K562 (cell line): Measurements from ENCODE around the gene GOLGB1. TPM values are rescaled to one million over a fixed set of nuclear protein-coding genes. Genes with fewer than 3 reads are reported as not detected.
A peak's percentile ranks its signal among the peaks of the same experiment; 100 is the strongest.

Experiments used
- ATF1 ChIP-seq, 2 experiments: fragments of 450-650 bp in 1 of 2; IDR thresholded peaks; 2 replicates each; pipeline ENCODE4 v1.6.1; 2016; ENCODE audit warnings: missing compliant biosample characterization in 1 of 2, missing genetic modification characterization in 1 of 2
- BACH1 ChIP-seq: fragments of 200-800 bp; sonication (Bioruptor generic); IDR thresholded peaks from 2 replicates; pipeline ENCODE4 v1.6.1; 2016; ENCODE audit warnings: missing genetic modification characterization, missing compliant biosample characterization
- CREB5 ChIP-seq: fragments of 250-450 bp; sonication (Bioruptor Pico); IDR thresholded peaks from 2 replicates; pipeline ENCODE4 v1.5.0; 2020; ENCODE audit warnings: mild to moderate bottlenecking
- MTA1 ChIP-seq: fragments of 450-650 bp; IDR thresholded peaks from 2 replicates; pipeline ENCODE4 v1.6.1; 2017; ENCODE audit warnings: borderline replicate concordance
- MTA2 ChIP-seq: fragments of 450-650 bp; IDR thresholded peaks from 2 replicates; pipeline ENCODE4 v1.6.1; 2016; ENCODE audit warnings: low read depth
- NKRF ChIP-seq: fragments of 450-650 bp; IDR thresholded peaks from 2 replicates; pipeline ENCODE4 v1.6.1; 2016; ENCODE audit warnings: borderline replicate concordance
- NR0B1 ChIP-seq: fragments of 450-650 bp; IDR thresholded peaks from one replicate; pipeline ENCODE4 v1.6.1; 2018; ENCODE audit warnings: mild to moderate bottlenecking, moderate library complexity; ENCODE audit not compliant: partially characterized antibody
- POLR2G ChIP-seq: fragments of 200-400 bp; formaldehyde crosslinking; IDR thresholded peaks from 2 replicates; pipeline ENCODE4 v1.6.1; 2017; ENCODE audit warnings: low read depth, mild to moderate bottlenecking, antibody characterized with exemption, low read length, moderate library complexity
- POLR3A ChIP-seq: IDR thresholded peaks from 2 replicates; pipeline ENCODE4 v1.6.1; 2011; ENCODE audit warnings: borderline replicate concordance, mild to moderate bottlenecking, moderate library complexity; ENCODE audit not compliant: insufficient read length, insufficient read depth; ENCODE audit errors: extremely low read depth
- RB1 ChIP-seq: fragments of 450-650 bp; IDR thresholded peaks from 2 replicates; pipeline ENCODE4 v1.6.1; 2017; ENCODE audit warnings: low read depth, mild to moderate bottlenecking
- RFX5 ChIP-seq: IDR thresholded peaks from 2 replicates; pipeline ENCODE4 v1.6.1; 2011; ENCODE audit warnings: low read depth, mild to moderate bottlenecking, improper control_type of control experiment, low read length
- TAF7 ChIP-seq: fragments of 450-650 bp; IDR thresholded peaks from 2 replicates; pipeline ENCODE4 v1.6.1; 2016; ENCODE audit warnings: missing genetic modification characterization, missing compliant biosample characterization
- TGIF2 ChIP-seq: sonication (generic); formaldehyde crosslinking; IDR thresholded peaks from 2 replicates; pipeline ENCODE4 v1.8.1; 2022; ENCODE audit warnings: mild to moderate bottlenecking, missing genetic modification reagents, moderate library complexity
- THAP7 ChIP-seq: fragments of 250-450 bp; sonication (Bioruptor Pico); IDR thresholded peaks from 2 replicates; pipeline ENCODE4 v1.5.0; 2021
- TRIM24 ChIP-seq, 2 experiments: fragments of 450-650 bp; IDR thresholded peaks; 2 replicates each; pipeline ENCODE4 v1.6.1; 2016
- ZBTB17 ChIP-seq: fragments of 450-650 bp; formaldehyde crosslinking; IDR thresholded peaks from 2 replicates; pipeline ENCODE4 v1.4.0; 2020; ENCODE audit warnings: mild to moderate bottlenecking
- ZFX ChIP-seq: sonication (generic); formaldehyde crosslinking; IDR thresholded peaks from 2 replicates; pipeline ENCODE4 v1.8.0; 2022; ENCODE audit warnings: mild to moderate bottlenecking, missing genetic modification reagents, moderate library complexity
- ZMIZ1 ChIP-seq, 2 experiments: fragments of 150-350 bp in 1 of 2; IDR thresholded peaks; 2 replicates each; pipeline ENCODE4 v1.6.1; 2012 to 2016; ENCODE audit warnings: low read depth in 2 of 2, low read length in 2 of 2, mild to moderate bottlenecking in 1 of 2, moderate library complexity in 1 of 2
- ZNF75A ChIP-seq: fragments of 450-650 bp; formaldehyde crosslinking; IDR thresholded peaks from 2 replicates; pipeline ENCODE4 v1.4.0; 2020; ENCODE audit warnings: mild to moderate bottlenecking
- polyA plus RNA-seq, 8 experiments: library from polyadenylated mRNA; depleted of rRNA in 4 of 8; stranded (reverse) in 5 of 8; unstranded in 3 of 8; fragments of >200 nt; fragmentation: Nextera tagmentation in 2 of 8; fragmentation: Illumina TruSeq in 1 of 8; extraction: Ambion mirVana in 2 of 8; extraction: Trizol in 1 of 8; gene quantifications; 2 replicates each; pipeline versions ENCODE4 v1.2.1 to v1.2.3, GENCODE V29; 2011 to 2014; ENCODE audit warnings: inconsistent platforms in 1 of 8, missing spikeins in 1 of 8
- total RNA-seq, 7 experiments: library from RNA; depleted of rRNA in 6 of 7; stranded (reverse); fragments of >200 nt in 6 of 7; fragmentation: Illumina TruSeq in 2 of 7; extraction: Trizol in 2 of 7; gene quantifications; 2 replicates each; pipeline versions ENCODE4 v1.2.1 to v1.2.3, GENCODE V29; 2011 to 2021; ENCODE audit warnings: low replicate concordance in 1 of 7

GOLGB1 gene
- total and polyA plus RNA-seq, 9 of the 15 experiments (the other 6 are each of a cell fraction or from before 2014, with no cell fraction given): 4.0 to 16.3 (median 9.7) TPM

GRCh38 chr3:121749276-121750086 lies at the start of gene GOLGB1 (continued):
- TF ChIP-seq ATF1 (CRISPR knock-in tag; IDR thresholded peaks at IDR 0.05): no peak
- peak; percentile 91 for TF ChIP-seq ATF1 (tag; IDR thresholded peaks at IDR 0.05)
- peak; percentile 47; the same call in 1 of the 2 replicates for TF ChIP-seq RB1
- TF ChIP-seq MTA2: peak; percentile 85
- TF ChIP-seq MTA1: no peak
- no peak for TF ChIP-seq ZBTB17 (CRISPR knock-in tag)
- no peak for TF ChIP-seq TAF7 (tag)
- TF ChIP-seq BACH1 (tag): no peak
- TF ChIP-seq NR0B1: no peak
- peak; percentile 95 for TF ChIP-seq ZFX
- TF ChIP-seq TRIM24 (IDR thresholded peaks at IDR 0.05): no peak
- TF ChIP-seq TGIF2: no peak
- TF ChIP-seq THAP7 (CRISPR knock-in tag): 0 out of 2 replicates have a peak, but pooled peaks have one; percentile 19
- no peak for TF ChIP-seq POLR3A
- peak; percentile 97 for TF ChIP-seq POLR2G
- TF ChIP-seq RFX5: peak; percentile 79
- TF ChIP-seq ZMIZ1 (IDR thresholded peaks at IDR 0.05; ENCODE audit: low read depth in 2 of 2, low read length in 2 of 2): no peak
- TF ChIP-seq CREB5 (CRISPR knock-in tag): no peak
- peak; percentile 54; the same call in 1 of the 2 replicates for TF ChIP-seq NKRF
- TF ChIP-seq ZNF75A (CRISPR knock-in tag): no peak
